Suprapubic skin (tissue), 4 donors: ENCODE measurements around the gene MCC. TPM values are rescaled to one million over a fixed set of nuclear protein-coding genes. Genes with fewer than 3 reads are reported as not detected.

ENCODE experiments used
- DNase-seq, 2 donors: peaks; one replicate each; pipeline ENCODE4 v3.0.0-alpha.2; 2019; ENCODE audit warnings: low spot score in 2 of 2
- H3K27ac ChIP-seq: fragments of 200-600 bp; sonication (generic); one replicate; pipeline ENCODE4 v1.5.1; 2019
- H3K27me3 ChIP-seq: fragments of 200-600 bp; sonication (generic); one replicate; pipeline ENCODE4 v1.5.1; 2019
- H3K36me3 ChIP-seq: fragments of 200-600 bp; sonication (generic); one replicate; pipeline ENCODE4 v1.5.1; 2019
- H3K4me1 ChIP-seq: fragments of 200-600 bp; sonication (generic); one replicate; pipeline ENCODE4 v1.5.1; 2019
- H3K4me3 ChIP-seq: fragments of 200-600 bp; sonication (generic); one replicate; pipeline ENCODE4 v1.5.1; 2019; ENCODE audit warnings: mild to moderate bottlenecking
- H3K9me3 ChIP-seq: fragments of 200-600 bp; sonication (generic); one replicate; pipeline ENCODE4 v1.5.1; 2019
- CTCF ChIP-seq, 2 donors: fragments of 200-600 bp in 1 of 2; fragments of 450-650 bp in 1 of 2; sonication (generic) in 1 of 2; IDR thresholded peaks; one replicate each; pipeline ENCODE4 v1.5.1; 2016 to 2019; ENCODE audit warnings: antibody characterized with exemption in 2 of 2, mild to moderate bottlenecking in 1 of 2, moderate library complexity in 1 of 2
- EP300 ChIP-seq: sonication (generic); formaldehyde crosslinking; IDR thresholded peaks from one replicate; pipeline ENCODE4 v1.6.1; 2017; ENCODE audit warnings: antibody characterized with exemption
- POLR2A ChIP-seq, 2 donors: fragments of 450-650 bp; IDR thresholded peaks; one replicate each; pipeline ENCODE4 v1.6.1; 2017; ENCODE audit warnings: antibody characterized with exemption in 2 of 2, mild to moderate bottlenecking in 2 of 2, moderate library complexity in 2 of 2
- POLR2AphosphoS5 ChIP-seq, 3 donors: sonication (generic); formaldehyde crosslinking; IDR thresholded peaks; one replicate each; pipeline ENCODE4 v1.6.1; 2017; ENCODE audit warnings: antibody characterized with exemption in 3 of 3
- WGBS: methylation state at CpG from one replicate; pipeline ENCODE4 v1.1.5; 2018; 5-methylcytosine and 5-hydroxymethylcytosine counted together
- total RNA-seq, 4 donors: library from RNA; depleted of rRNA; stranded (reverse); fragments of >200 nt; gene quantifications; one replicate each; pipeline ENCODE4 v1.1.0, GENCODE V29; 2016

The MCC gene
- total RNA-seq, 4 donors from 2014 or later: 67.7 to 105 (median 86.6) TPM

- 22% methylated on average over 5 of the region's 5 CpGs for WGBS
- Histone ChIP-seq H3K27ac (peak overlapping the region; percentile 73), H3K9me3 (no peaks in the 10 kb centered on the region), H3K4me1 (peaks cover 58% of the 10 kb centered on the region), H3K36me3 (no peaks in the 10 kb centered on the region), H3K27me3 (no peaks in the 10 kb centered on the region), H3K4me3 (peak overlapping the region; percentile 12)
- no peak for DNase-seq
- TF ChIP-seq POLR2A (IDR thresholded peaks at IDR 0.05) (no peak), POLR2AphosphoS5 (IDR thresholded peaks at IDR 0.05) (no peak), CTCF (IDR thresholded peaks at IDR 0.05) (no peak), EP300 (no peak)
Measured at GRCh38 chr5:113246361-113246870, 241.8 kb downstream of the MCC start.

GRCh38 chr5:113245427-113246225 lies 242.6 kb downstream of the MCC start:
- 52% methylated on average over 2 of the region's 2 CpGs for WGBS
- Histone ChIP-seq H3K4me3 (no peak overlapping the region), H3K36me3 (no peaks in the 10 kb centered on the region), H3K27me3 (no peaks in the 10 kb centered on the region), H3K9me3 (no peaks in the 10 kb centered on the region), H3K27ac (peak overlapping the region; percentile 73), H3K4me1 (peaks cover 52% of the 10 kb centered on the region)
- no peak for DNase-seq
- TF ChIP-seq POLR2A (IDR thresholded peaks at IDR 0.05) (no peak), EP300 (no peak), POLR2AphosphoS5 (IDR thresholded peaks at IDR 0.05) (no peak), CTCF (IDR thresholded peaks at IDR 0.05) (no peak)

- Histone ChIP-seq H3K27ac (no peak overlapping the region), H3K4me1 (peaks cover 45% of the 10 kb centered on the region), H3K36me3 (no peaks in the 10 kb centered on the region), H3K4me3 (no peak overlapping the region), H3K27me3 (no peaks in the 10 kb centered on the region), H3K9me3 (no peaks in the 10 kb centered on the region)
- TF ChIP-seq POLR2AphosphoS5 (IDR thresholded peaks at IDR 0.05) (no peak), POLR2A (IDR thresholded peaks at IDR 0.05) (no peak), CTCF (IDR thresholded peaks at IDR 0.05) (no peak), EP300 (no peak)
- WGBS: 60% methylated on average over 9 of the region's 9 CpGs
- DNase-seq: no peak
Measured at GRCh38 chr5:113244966-113245365, 243.3 kb downstream of the MCC start.

- WGBS: 61% methylated on average over 2 of the region's 2 CpGs
- H3K4me1 ChIP-seq: peaks cover 36% of the 10 kb centered on the region
- H3K36me3 ChIP-seq: no peaks in the 10 kb centered on the region
- H3K4me3 ChIP-seq: no peak overlapping the region
- no peaks in the 10 kb centered on the region for H3K9me3 ChIP-seq
- H3K27ac ChIP-seq: peak overlapping the region; percentile 73
- TF ChIP-seq CTCF (IDR thresholded peaks at IDR 0.05) (no peak), POLR2AphosphoS5 (IDR thresholded peaks at IDR 0.05) (no peak), POLR2A (IDR thresholded peaks at IDR 0.05) (no peak), EP300 (no peak)
- DNase-seq: no peak
- no peaks in the 10 kb centered on the region for H3K27me3 ChIP-seq
Measured at GRCh38 chr5:113243349-113243664, 244.9 kb downstream of the MCC start.

GRCh38 chr5:113242481-113243348 lies 245.5 kb downstream of the MCC start:
- 53% methylated on average over 8 of the region's 8 CpGs for WGBS
- H3K27me3 ChIP-seq: no peaks in the 10 kb centered on the region
- H3K9me3 ChIP-seq: no peaks in the 10 kb centered on the region
- H3K4me3 ChIP-seq: no peak overlapping the region
- DNase-seq: no peak
- H3K36me3 ChIP-seq: no peaks in the 10 kb centered on the region
- peaks cover 41% of the 10 kb centered on the region for H3K4me1 ChIP-seq
- TF ChIP-seq CTCF (IDR thresholded peaks at IDR 0.05) (no peak), EP300 (no peak), POLR2AphosphoS5 (IDR thresholded peaks at IDR 0.05) (no peak)
- peak overlapping the region; percentile 73 for H3K27ac ChIP-seq
